B cell (primary cell): ENCODE results near the gene CCDC78. TPM values are rescaled to one million over a fixed set of nuclear protein-coding genes. Genes with fewer than 3 reads are reported as not detected.
A peak's percentile ranks its signal among the peaks of the same experiment; 100 is the strongest.

Experiments
- ATAC-seq: fragments of 200-7000 bp; cut with Tn5 transposase; one replicate; pipeline ENCODE4 v1.10.0; 2021; ENCODE audit warnings: low read depth, mild to moderate bottlenecking, moderate number of reproducible peaks, moderate library complexity
- CTCF ChIA-PET: fragments of 350-600 bp; sonication (Branson Sonifier 250); formaldehyde crosslinking; loops from one replicate; lab custom pipeline; 2021; ENCODE audit warnings: antibody characterized with exemption, inconsistent platforms; lab: Charles Lee
- POLR2A ChIA-PET: fragments of 350-600 bp; sonication (Branson Sonifier 250); formaldehyde crosslinking; loops from one replicate; lab custom pipeline; 2021; ENCODE audit warnings: antibody characterized with exemption; lab: Charles Lee
- DNase-seq: peaks from one replicate; pipeline ENCODE4 v3.0.0; 2013
- H2AFZ ChIP-seq: 2 replicates; pipeline ENCODE4 v1.6.1; 2012; ENCODE audit warnings: mild to moderate bottlenecking, low read depth, low read length; ENCODE audit not compliant: insufficient read depth, poor library complexity, severe bottlenecking
- H3K27ac ChIP-seq, 2 donors: 1 replicate in 1 of 2; 2 replicates in 1 of 2; pipeline ENCODE4 v1.5.1; 2012 to 2013; ENCODE audit warnings: low read length in 2 of 2, mild to moderate bottlenecking in 2 of 2, moderate library complexity in 1 of 2
- H3K27me3 ChIP-seq, 4 experiments: fragments of 200-600 bp in 1 of 4; sonication (generic) in 1 of 4; replicated peaks in 1 of 4; 1 replicate in 2 of 4; 2 replicates in 2 of 4; pipeline versions ENCODE4 v1.6.1 to v1.7.0; 2013 to 2016; ENCODE audit warnings: low read length in 3 of 4, mild to moderate bottlenecking in 2 of 4, mixed read lengths in 1 of 4, moderate library complexity in 1 of 4; ENCODE audit not compliant: insufficient read depth in 4 of 4, control insufficient read depth in 3 of 4; ENCODE audit errors: control extremely low read depth in 1 of 4
- H3K36me3 ChIP-seq, 2 experiments: replicated peaks in 1 of 2; 1 replicate in 1 of 2; 2 replicates in 1 of 2; pipeline versions ENCODE4 v1.6.1 to v1.7.1; 2013; ENCODE audit warnings: low read length in 1 of 2; ENCODE audit not compliant: insufficient read depth in 2 of 2, control insufficient read depth in 1 of 2; ENCODE audit errors: control extremely low read depth in 1 of 2, extremely low read depth in 1 of 2
- H3K4me1 ChIP-seq, 2 donors: fragments of 200-600 bp in 1 of 2; sonication (generic) in 1 of 2; 1 replicate in 1 of 2; 2 replicates in 1 of 2; pipeline versions ENCODE4 v1.5.1 to v1.6.1; 2013 to 2017; ENCODE audit warnings: low read length in 2 of 2; ENCODE audit not compliant: control insufficient read depth in 2 of 2, insufficient read depth in 2 of 2
- H3K4me2 ChIP-seq: replicated peaks from 2 replicates; pipeline ENCODE3; 2012; ENCODE audit warnings: mild to moderate bottlenecking, low read depth, low read length; ENCODE audit not compliant: poor library complexity, severe bottlenecking
- H3K4me3 ChIP-seq, 5 experiments: fragments of 200-600 bp in 1 of 5; sonication (generic) in 1 of 5; 1 replicate in 3 of 5; 2 replicates in 2 of 5; pipeline versions ENCODE4 v1.5.1 to v1.7.0; 2011 to 2016; ENCODE audit warnings: low read length in 4 of 5, mild to moderate bottlenecking in 4 of 5, low read depth in 2 of 5, control low read depth in 1 of 5, moderate library complexity in 1 of 5; ENCODE audit not compliant: insufficient read depth in 1 of 5; ENCODE audit errors: control extremely low read depth in 1 of 5, extremely low read depth in 1 of 5
- H3K79me2 ChIP-seq: fragments of 200-600 bp; sonication (generic); one replicate; pipeline ENCODE4 v1.6.0; 2016; ENCODE audit warnings: low read length; ENCODE audit not compliant: control insufficient read depth, insufficient read depth
- H3K9ac ChIP-seq: fragments of 200-600 bp; sonication (generic); 2 replicates; pipeline ENCODE4 v1.6.1; 2017; ENCODE audit warnings: mild to moderate bottlenecking, low read length, moderate library complexity
- H3K9me3 ChIP-seq, 3 donors: one replicate each; pipeline versions ENCODE4 v1.6.1 to v1.7.1; 2013; ENCODE audit warnings: low read length in 2 of 3; ENCODE audit not compliant: control insufficient read depth in 2 of 3, insufficient read depth in 1 of 3; ENCODE audit errors: control extremely low read depth in 1 of 3
- H4K20me1 ChIP-seq: 2 replicates; pipeline ENCODE4 v1.6.0; 2012; ENCODE audit warnings: mild to moderate bottlenecking, low read length; ENCODE audit not compliant: insufficient read depth, control insufficient read depth, poor library complexity, severe bottlenecking
- H3K27ac Mint-ChIP-seq: one replicate; pipeline ENCODE4 v1.8.0; 2021; ENCODE audit warnings: mixed read lengths
- H3K27me3 Mint-ChIP-seq: one replicate; pipeline ENCODE4 v1.8.0; 2021; ENCODE audit warnings: mixed read lengths
- H3K4me1 Mint-ChIP-seq: one replicate; pipeline ENCODE4 v1.8.0; 2021; ENCODE audit warnings: mixed read lengths
- H3K4me3 Mint-ChIP-seq: one replicate; pipeline ENCODE4 v1.8.0; 2021; ENCODE audit warnings: mixed read lengths
- H3K9me3 Mint-ChIP-seq: one replicate; pipeline ENCODE4 v1.8.0; 2022; ENCODE audit warnings: mixed read lengths; ENCODE audit not compliant: insufficient read depth
- CTCF ChIP-seq: fragments of 200-600 bp; IDR thresholded peaks from one replicate; pipeline ENCODE4 v1.8.0; 2022; ENCODE audit warnings: antibody characterized with exemption, mild to moderate bottlenecking
- EZH2 ChIP-seq: IDR thresholded peaks from 2 replicates; pipeline ENCODE4 v1.6.1; 2012; ENCODE audit warnings: borderline replicate concordance, low read depth, mild to moderate bottlenecking, moderate library complexity, low read length; ENCODE audit not compliant: insufficient read depth, poor library complexity, severe bottlenecking
- WGBS: methylation state at CpG from one replicate; pipeline ENCODE4 v1.1.5; 2013; ENCODE audit warnings: missing lambda C conversion rate; ENCODE audit not compliant: insufficient coverage; 5-methylcytosine and 5-hydroxymethylcytosine counted together
- intact Hi-C: fragments of 100-400 bp; cut with micrococcal nuclease; formaldehyde crosslinking; loops from one replicate; pipeline ENCODE4 v1.10.0; 2022
- polyA minus RNA-seq: library from RNA; depleted of rRNA, polyadenylated mRNA; stranded (reverse); fragments of >200 nt; gene quantifications from 2 replicates; pipeline ENCODE4 v1.2.3, GENCODE V29; 2012
- polyA plus RNA-seq: library from polyadenylated mRNA; depleted of rRNA; stranded (reverse); fragments of >200 nt; gene quantifications from 2 replicates; pipeline ENCODE4 v1.2.3, GENCODE V29; 2012
- total RNA-seq, 2 donors: library from RNA; stranded (reverse); fragments of 120-200 nt in 1 of 2; gene quantifications; 1 replicate in 1 of 2; 2 replicates in 1 of 2; pipeline versions ENCODE4 v1.2.3 to v1.2.4, GENCODE V29; 2013 to 2022

CCDC78 gene
- total RNA-seq, result 11.2 and 11.8 TPM in 2 replicates
- total RNA-seq (2013), result 5.4 TPM
- polyA plus RNA-seq, result 15.9 and 34.2 TPM in 2 replicates
- 7.7 and 12.2 TPM in 2 replicates for polyA minus RNA-seq

- 3% methylated on average over 81 of the region's 88 CpGs for WGBS
- POLR2A ChIA-PET, result interaction anchor here (0.6 to 2.2 kb wide), 2 partner anchors 11 to 28 kb away, joined by 7 to 11 read pairs; partner anchors contain the start of gene METRN
- intact Hi-C loops, result loop anchor here (1.0 to 5.0 kb wide), 2 partner anchors 62 to 886 kb away; partner anchors contain the start of genes CHTF18, CRAMP1, IFT140 and RPUSD1
These were observed at the start of gene CCDC78, which contains the start of gene HAGHL for GRCh38 chr16:726438-727290. CCDC78 (minus strand) TSS chr16:726443; CDS start chr16:726367, 76 bp downstream. HAGHL (plus strand) TSS chr16:727106; CDS start chr16:727510, 404 bp downstream.

More at GRCh38 chr16:726438-727290, at the start of gene CCDC78, which contains the start of gene HAGHL:
- TF ChIP-seq EZH2 (no peak), CTCF (no peak)
- DNase-seq, result peak; percentile 79
- Histone ChIP-seq H4K20me1 (peaks cover 19% of the 10 kb centered on the region), H3K27me3 (no peaks in the 10 kb centered on the region), H3K79me2 (no peaks in the 10 kb centered on the region), H3K36me3 (peaks cover 0 to 6% of the 10 kb centered on the region in 2 experiments), H3K4me1 (peaks cover 13 to 34% of the 10 kb centered on the region in 2 donors), H3K9ac (peak within 1 kb of the TSS; percentile 86), H3K4me2 (peak within 1 kb of the TSS; percentile 97), H3K4me3 (peak within 1 kb of the TSS; percentile 42 to 81 (median 70)), H3K9me3 (peaks cover 0 to 1% (median 0%) of the 10 kb centered on the region in 3 donors), H2AFZ (peak within 1 kb of the TSS; percentile 62), H3K27ac (peak within 1 kb of the TSS; percentile 73 to 87)
- peak within 1 kb of the TSS; percentile 79 for H3K4me3 Mint-ChIP-seq
- no peaks in the 10 kb centered on the region for H3K27me3 Mint-ChIP-seq
- peaks cover 19% of the 10 kb centered on the region for H3K4me1 Mint-ChIP-seq
- CTCF ChIA-PET, result interaction anchor here (1.1 to 1.8 kb wide), 3 partner anchors 11 to 14 kb away, joined by 3 to 8 read pairs (median 4); partner anchors contain the start of gene CIAO3
- peak within 1 kb of the TSS; percentile 74 for H3K27ac Mint-ChIP-seq
- H3K9me3 Mint-ChIP-seq, result no peaks in the 10 kb centered on the region
- peak; percentile 59 for ATAC-seq
